HG03469 (cell line): ENCODE results near the gene PTPN4.
"Not testable (repeated sequence)": the region's sequence is repeated elsewhere in the genome, so short reads cannot be mapped to it uniquely, and the experiment has no call there.

ENCODE experiments used
- ATAC-seq: cut with Tn5 transposase; IDR thresholded peaks from one replicate; pipeline ENCODE4 v1.9.1; 2021; ENCODE audit warnings: mild to moderate bottlenecking, moderate library complexity, moderate number of reproducible peaks; ENCODE audit not compliant: unreplicated experiment

Gene PTPN4

DNA sequence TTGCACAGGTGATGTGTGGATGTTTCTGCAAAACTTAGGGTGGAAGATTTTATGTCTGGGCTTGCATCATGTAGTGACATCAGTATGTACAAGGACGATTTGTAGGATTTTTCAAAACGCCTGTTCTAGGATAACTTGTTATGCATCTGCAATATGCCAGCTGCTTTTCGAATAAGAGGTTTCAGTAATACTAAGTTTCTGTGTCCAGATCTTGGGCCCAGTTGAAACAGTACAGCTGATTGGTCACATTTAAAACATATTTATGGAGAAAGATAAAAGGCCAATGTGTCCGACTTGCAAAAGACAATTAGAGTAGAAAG, 1.2 kb downstream of the PTPN4 start:
- no peak for ATAC-seq

DNA sequence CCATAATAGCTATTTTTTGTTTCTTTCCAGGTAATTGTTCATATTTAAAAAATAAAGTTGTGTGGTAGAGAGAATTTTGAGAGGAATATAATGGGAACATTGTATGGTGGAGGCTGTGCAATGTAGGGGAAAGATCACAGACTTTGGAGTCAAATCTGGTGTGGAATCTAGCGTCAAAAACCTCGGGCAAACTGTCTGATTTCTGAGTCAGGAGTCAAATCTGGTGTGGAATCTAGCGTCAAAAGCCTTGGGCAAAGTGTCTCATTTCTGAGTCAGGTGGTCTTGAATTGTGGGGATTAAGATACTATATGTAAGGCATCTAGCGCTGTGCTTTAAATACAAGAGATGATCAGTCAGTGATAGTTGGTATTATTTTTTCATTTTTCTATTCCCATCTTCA, 5.1 kb downstream of the PTPN4 start:
- no peak for ATAC-seq

DNA sequence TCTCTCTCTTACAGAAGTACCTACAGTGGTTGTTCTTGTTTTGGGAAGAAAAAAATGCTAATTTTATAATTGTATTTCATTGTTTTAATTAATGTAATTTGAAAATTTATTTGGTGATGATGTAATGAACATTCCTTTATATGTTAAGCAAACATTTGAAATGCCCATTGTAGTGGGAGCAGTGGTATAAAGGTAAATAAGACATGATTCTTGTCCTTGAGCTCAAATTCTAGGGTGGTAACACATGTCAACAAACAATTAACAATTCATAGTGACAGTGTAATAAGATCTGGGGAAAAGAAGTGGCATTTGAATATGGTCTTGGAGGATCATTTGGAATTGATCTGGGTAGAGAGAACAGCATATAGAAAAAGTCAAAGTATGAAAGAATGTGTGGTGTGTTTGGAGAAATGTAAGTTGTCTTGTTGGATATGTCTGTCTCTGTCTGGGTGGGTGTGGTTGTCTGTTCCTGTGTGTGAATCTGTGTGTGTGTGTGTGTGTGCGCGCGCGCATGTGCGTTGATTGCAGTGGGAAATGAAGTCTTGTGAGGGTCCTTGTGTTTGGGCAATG, 5.8 kb downstream of the PTPN4 start:
- no peak for ATAC-seq

DNA sequence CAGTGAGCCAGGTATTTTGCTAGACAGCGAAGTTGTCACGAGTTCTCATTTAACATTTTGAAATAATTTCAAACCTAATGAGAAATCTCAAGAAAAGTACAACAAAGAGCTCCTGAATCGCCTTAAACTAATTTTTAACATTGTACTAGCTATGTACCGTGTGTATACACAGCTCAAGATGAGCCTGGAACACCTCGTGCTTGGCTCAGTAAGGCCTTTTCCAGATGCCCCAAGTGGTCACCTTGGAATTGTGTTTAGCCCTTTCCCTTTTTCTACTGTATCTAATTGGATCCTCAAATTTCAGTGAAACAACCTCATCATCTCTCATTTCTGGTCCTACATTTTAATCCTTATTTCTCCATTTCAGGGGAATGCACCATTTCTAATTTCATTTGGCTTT, 7.2 kb downstream of the PTPN4 start:
- no peak for ATAC-seq

DNA sequence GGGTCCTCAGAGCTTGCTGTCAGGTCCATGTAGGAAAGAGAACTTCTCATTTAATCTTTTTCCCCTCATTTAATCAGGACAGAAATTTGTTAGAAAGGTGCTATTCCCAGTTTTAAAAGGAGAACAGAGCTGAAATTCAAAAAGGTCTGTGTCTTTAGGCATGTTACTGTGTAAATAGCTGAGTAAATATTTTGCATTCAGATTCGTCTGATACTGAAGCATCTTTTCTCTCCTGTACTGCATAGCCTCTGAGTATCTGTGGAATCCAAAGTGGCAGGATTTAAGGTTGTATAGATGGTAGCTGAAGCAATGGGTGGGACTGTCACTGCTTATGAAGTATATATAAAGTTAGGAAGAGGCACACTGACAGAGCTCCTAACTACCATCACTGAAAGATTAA, 9.0 kb downstream of the PTPN4 start:
- ATAC-seq: no peak

DNA sequence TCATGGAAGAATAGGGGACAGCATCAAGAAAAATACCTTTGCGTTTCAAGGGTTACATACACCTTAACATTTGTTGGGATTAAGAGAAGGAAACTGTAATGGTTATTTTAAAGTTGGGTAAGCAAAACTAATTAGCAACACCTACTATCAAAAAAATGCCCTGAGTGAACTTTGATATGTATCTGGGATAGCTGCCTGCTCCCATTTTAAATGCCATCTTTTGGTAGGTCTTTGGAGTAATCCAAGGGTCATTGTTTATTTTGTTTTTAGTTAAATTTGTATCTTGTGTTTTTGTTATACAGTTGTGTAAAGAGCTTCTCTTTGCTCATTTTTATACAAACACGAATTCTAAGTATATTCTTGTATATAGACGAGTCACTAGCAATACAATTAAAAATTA, 9.9 kb downstream of the PTPN4 start:
- no peak for ATAC-seq

DNA sequence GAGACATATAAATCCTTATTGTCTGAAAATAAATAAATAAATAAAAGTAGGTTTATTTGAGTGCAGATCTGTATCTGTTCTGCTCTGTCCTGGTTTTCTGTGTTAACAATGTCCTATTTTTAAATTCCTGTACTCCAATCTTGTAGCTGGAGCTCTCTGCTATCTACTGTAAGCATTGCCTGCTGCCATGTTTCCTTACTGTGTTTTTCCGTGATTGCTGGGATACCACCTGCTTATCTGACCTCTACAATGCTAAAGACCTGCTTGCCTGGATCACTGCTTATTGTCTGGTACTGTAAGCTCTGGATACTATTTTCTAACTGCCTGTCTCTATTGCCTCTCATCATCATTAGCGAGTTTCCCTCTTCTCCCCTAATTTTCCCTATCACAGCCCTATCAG, 11.6 kb downstream of the PTPN4 start:
- no peak for ATAC-seq

DNA sequence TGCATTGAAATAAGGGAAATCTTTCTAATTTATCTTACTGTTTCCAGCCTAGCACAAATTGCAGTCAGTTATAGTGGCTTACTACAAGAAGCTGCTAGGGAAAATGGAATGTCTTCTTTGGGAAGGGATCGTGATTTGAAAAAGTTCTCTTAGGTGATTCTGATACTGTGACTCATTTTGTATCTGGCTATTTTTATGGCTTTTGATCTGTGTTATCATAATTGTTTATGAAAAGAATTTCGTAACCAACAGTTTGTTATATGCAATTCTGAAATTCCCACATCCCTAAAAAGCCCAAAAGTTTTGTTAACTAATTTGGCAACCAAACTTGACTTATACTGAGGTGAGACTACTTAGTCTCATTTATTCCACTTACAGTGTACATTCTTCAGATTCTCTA, 12.4 kb downstream of the PTPN4 start:
- no peak for ATAC-seq

DNA sequence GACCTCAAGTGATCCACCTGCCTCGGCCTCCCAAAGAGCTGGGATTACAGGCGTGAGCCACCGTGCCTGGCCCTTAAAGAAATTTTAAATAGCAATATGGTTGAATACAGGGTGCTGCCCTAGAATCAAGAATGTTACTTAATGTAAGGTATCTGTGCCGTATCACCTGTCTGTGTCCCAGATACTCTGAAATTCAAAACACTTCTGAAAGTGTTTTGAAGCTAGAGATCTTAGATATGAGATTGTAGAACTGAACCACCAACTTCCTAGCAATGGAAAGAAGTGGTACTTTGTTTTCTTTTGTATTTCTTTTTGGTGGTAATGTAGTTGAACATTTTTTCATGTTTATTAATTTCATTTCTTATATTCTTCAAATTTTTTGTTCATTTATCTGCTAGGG, 13.0 kb downstream of the PTPN4 start:
- no peak for ATAC-seq

DNA sequence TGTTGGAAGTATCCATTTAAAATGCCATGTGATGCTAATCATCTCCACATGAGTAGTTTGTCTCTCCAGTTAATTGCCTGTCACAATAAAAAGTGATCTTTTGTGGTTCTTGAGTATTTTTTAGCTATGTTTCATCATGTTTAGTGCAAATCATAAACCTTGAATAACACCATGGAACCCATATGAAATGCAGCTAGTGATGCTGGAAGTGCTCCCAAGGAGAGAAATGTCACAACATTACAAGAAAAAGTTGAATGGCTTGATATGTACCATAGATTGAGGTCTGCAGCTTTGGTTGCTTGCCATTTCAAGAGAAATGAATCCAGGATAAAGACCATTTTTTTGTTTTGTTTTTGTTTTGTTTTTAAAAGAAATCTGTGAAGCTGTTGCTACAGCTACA, 14.3 kb downstream of the PTPN4 start:
- ATAC-seq: no peak

DNA sequence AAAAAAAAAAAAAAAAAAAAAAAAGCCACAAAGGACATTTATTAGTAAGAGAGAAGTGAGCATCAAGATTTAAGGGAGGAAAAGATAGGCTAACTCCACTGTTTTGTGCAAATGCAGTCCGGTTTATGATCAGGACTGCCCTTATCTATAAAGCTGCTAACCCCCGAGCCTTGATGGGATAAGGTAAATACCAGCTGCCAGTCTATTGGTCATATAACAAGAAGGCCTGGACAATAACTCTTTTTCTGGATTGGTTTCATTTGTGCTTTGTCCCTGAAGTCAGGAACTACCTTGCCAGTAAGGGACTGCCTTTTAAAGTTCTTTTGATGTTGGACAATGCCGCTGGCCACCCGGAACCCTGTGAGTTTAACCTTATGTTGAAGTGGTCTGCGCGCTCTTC, 15.4 kb downstream of the PTPN4 start:
- ATAC-seq: no peak

DNA sequence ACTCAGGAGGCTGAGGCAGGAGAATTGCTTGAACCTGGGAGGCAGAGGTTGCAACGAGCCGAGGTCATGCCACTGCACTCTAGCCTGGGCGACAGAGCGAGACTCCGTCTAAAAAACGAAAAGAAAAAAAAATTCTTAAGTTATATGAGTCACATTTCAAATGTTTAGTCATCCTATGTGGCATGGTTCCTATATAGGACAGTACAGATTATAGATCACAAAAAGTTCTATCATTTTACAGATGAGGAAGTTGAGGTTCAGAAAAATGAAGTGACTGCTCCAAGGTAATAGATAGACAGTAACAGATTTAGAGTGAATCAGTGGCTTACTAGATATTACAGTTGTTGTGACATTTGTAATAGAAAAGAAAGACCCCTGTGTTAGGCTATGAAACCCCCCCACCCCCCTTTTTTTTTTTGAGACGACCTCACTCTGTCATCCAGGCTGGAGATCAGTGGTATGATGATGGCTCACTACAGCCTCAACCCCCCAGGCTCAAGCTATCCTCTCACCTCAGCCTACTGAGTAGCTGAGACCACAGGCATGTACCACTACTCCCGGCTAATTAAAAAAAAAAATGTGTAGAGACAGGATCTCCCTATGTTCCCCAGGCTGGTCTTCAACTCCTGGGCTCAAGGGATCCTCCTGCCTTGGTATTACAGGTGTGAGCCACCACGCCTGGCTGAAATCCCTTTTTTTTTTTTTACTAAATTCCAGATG, 22.7 kb downstream of the PTPN4 start:
- no peak for ATAC-seq

DNA sequence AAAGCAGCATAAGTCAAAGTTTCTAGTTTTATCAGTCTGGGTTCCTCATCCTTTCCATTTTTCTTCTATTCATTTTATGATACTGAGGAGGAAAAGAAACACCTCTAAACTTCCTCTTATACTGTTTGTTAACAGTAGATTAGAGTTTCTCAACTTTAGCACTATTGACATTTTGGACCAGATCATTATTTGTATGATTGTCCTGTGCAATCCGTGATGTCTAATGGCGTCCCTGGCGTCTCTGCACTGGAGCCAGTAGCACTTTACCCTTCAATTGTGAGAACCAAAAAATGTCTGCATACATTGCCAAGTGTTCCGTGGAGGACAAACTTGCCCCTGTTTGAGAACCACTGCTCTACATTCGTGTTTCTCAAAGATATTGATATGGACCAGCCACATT, 25.2 kb downstream of the PTPN4 start:
- no peak for ATAC-seq

DNA sequence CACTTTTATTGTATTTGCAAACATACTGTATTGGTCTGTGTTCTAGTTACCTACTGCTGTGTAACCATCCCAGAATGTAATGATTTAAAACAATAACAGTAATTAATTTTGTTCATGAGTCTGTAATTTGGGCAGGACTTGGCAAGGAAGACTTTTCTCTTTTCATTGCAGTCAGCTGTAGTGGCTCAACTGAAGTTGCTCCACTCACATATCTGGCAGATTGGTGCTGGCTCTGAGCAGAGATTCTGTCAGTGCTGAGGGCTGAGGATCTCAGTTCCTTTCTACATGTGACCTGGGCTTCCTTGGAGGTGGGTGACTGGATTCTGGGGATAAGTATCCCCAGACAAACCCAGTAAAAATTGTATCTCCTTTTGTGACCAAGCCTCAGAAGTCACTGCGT, 26.6 kb downstream of the PTPN4 start:
- no peak for ATAC-seq

DNA sequence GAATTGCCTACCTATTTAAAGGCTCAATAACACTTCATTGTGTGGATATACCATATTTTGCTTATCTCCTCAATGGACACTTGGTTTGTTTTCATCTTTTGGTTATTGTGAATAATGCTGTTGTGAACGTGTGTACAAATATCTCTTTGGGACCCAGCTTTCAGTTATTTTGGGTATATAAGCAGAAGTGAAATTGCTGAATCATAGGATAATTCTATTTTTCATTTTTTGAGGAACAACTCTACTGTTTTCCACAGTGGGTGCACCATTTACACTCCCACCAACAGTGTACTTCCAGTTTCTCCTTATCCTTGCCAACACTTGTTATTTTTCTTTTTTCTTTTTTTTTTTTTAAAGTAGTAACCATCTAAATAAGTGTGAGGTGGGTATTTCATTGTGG, 29.0 kb downstream of the PTPN4 start:
- no peak for ATAC-seq

DNA sequence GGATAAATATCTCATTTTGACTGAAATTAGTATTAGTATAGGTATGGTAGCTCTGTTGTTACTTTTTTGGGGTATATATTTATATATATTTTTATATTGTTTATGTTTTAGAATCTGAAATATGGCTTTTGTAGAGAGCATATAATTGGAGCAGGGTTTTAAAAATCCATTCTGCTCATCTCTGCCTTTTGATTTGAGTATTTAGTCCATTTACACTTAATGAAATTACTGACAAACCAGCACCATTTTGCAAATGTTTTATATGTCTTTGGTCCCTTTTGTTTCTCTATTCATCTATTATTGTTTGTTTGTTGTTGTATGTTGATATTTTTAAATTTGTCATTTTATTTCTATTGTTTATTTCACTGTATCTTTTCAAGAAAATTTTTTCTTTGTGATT, 30.7 kb downstream of the PTPN4 start:
- ATAC-seq: no peak

DNA sequence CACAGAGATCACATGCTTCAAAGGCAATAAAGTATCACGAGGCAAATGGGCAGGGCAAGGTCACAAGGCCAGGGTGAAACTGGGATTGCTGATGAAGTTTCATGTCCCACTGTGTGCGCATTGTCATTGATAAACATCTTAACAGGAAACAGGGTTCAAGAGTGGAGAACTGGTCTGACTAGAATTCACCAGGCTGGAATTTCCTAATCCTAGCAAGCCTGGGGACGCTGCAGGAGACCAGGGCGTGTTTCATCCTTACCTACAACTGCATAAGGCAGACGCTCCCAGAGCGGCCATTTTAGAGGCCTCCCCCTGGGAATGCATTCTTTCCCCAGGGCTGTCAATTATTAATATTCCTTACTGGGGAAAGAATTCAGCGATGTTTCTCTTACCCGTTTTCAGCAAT, 33.2 kb downstream of the PTPN4 start:
- ATAC-seq: no peak

DNA sequence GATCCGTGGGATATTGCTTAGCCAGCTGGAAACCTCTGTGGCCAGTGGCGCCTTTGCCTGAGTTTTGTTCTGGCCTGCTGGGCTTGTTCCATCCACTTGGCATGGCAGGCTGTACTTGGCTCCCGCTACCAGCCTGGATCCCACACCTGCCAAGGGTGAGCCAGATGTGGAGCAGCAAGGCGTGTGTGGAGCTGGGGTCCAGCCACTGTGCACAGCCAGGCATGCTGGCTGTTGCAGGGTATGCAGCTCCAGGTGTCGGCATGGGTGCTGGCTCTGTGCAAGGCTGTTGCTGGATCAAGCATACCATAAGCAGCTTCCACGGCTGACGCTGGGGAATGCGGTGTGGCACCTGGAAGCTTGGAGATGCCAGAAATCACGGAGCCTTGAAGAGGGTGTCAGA, 34.5 kb downstream of the PTPN4 start:
- ATAC-seq: no peak

DNA sequence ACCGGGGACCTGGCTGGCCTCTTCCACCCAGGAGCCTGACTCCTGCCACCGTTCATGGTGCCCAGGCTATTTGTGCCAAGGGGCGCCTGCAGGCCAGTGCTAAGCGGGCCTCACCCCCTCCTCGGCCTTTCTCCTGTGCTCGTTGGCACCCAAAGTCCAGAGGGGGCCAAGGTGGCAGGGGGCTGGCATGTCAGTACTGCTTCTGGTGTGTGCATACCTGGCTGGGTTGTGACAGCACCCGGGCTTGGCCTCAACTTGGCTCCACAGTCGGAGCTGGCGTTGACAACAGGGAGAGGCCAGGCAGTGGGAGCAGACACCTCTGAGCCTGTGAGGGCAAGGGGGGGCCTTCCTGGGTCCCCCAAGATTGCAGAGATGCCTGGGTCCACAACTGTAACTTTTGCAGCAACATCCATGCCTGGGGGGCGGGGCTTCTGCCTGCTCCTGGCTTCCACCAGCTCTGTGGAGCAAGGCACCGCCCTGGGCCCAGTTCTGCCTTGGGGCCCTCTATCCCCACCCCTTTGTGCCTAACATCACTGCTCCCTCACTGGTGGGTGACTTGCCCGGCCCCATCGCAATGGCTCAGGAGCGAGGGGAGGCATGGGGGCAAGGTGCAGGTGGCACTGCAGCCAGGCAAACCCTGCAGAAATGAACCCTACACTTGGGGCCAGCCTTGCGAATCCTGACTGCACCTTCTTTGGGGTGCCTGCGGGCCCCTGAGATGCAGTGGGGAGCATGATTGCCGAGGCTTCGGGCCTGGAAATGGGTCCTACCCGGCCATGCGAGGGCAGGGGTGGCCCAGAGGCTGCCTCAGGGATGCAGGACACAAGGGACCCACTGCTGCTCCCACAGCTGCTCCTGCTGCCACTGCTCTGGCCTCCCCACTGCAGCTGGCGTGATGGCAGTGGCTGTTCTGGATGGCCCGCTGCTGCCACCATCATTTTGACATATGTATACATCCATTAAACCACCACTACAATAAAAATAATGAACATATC, 35.9 kb downstream of the PTPN4 start:
- ATAC-seq: no peak

DNA sequence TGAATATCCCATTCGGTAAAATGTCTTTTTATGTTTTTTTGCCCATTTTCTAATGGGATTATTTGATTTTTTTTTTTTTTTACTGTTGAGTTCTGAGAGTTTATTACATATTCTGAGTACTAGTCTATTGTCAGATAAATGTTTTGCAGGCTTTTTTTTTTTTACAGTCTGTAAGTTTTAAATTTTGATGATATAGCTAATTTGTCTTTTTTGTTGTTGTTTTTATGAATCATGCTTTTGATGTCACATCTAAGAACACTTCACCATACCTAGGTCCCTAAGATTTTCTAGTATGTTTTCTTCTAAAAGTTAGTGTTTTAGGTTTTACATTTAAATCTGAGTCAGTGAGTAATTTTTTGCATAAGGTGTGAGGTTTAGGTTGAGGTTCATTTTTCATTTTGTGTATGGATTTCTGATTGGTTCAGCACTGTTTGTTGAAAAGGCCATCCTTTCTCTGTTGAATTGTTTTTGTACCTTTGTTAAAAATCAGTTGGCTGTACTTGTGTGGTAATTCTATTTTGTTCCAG, 40.7 kb downstream of the PTPN4 start:
- ATAC-seq: no peak

DNA sequence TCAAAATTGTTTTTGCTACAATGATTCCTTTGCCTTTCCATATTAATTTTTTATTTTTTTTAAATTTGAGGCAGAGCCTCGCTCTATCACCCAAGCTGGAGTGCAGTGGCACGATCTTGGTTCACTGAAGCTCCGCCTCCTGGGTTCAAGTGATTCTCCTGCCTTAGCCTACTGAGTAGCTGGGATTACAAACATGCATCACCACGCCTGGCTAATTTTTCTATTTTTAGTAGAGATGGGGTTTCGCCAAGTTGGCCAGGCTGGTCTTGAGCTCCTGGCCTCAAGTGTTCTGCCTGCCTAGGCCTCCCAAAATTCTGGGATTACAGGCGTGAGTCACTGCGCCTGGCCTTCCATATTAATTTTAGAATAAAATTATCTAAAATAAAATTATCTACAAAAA, 41.3 kb downstream of the PTPN4 start:
- no peak for ATAC-seq

DNA sequence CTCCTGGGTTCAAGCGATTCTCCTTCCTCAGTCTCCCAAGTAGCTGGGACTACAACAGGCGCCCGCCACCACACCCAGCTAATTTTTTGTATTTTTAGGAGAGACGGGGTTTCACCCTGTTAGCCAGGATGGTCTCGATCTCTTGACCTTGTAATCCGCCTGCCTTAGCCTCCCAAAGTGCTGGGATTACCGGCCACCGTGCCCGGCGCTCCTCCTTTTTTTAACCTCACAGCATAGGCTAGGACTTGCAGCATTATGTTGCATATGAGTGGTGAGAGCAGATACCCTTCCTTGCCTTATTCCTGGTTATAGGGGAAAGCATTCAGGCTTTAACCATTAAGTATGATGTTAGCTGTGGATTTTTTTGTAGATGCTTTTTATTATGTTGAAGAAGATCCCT, 42.3 kb downstream of the PTPN4 start:
- not testable (repeated sequence) for ATAC-seq
